HEK293 (cell line): Measurements from ENCODE around the gene PHF10.

Source experiments
- ELK4 ChIP-seq: IDR thresholded peaks from 2 replicates; pipeline ENCODE4 v1.6.1; 2011; ENCODE audit warnings: mild to moderate bottlenecking, low read depth, low read length, borderline replicate concordance
- HOXA7 ChIP-seq: sonication (generic); formaldehyde crosslinking; IDR thresholded peaks from 2 replicates; pipeline ENCODE4 v1.8.1; 2022; ENCODE audit warnings: missing genetic modification reagents, borderline replicate concordance
- MZF1 ChIP-seq: fragments of 450-650 bp; formaldehyde crosslinking; IDR thresholded peaks from 2 replicates; pipeline ENCODE4 v1.5.1; 2017; ENCODE audit warnings: missing biosample characterization, missing genetic modification characterization, borderline replicate concordance
- ZNF140 ChIP-seq: fragments of 450-650 bp; formaldehyde crosslinking; IDR thresholded peaks from 2 replicates; pipeline ENCODE4 v1.5.1; 2016; ENCODE audit warnings: missing biosample characterization, missing genetic modification characterization
- ZNF146 ChIP-seq: fragments of 450-650 bp; formaldehyde crosslinking; IDR thresholded peaks from 2 replicates; pipeline ENCODE4 v1.5.1; 2016; ENCODE audit warnings: missing biosample characterization, missing genetic modification characterization
- ZNF155 ChIP-seq: fragments of 450-650 bp; formaldehyde crosslinking; IDR thresholded peaks from 2 replicates; pipeline ENCODE4 v1.5.1; 2016; ENCODE audit warnings: missing biosample characterization, missing genetic modification characterization
- ZNF19 ChIP-seq: fragments of 450-650 bp; formaldehyde crosslinking; IDR thresholded peaks from 2 replicates; pipeline ENCODE4; 2016; ENCODE audit warnings: missing biosample characterization, missing genetic modification characterization, low read depth
- ZNF202 ChIP-seq: fragments of 450-650 bp; formaldehyde crosslinking; IDR thresholded peaks from 2 replicates; pipeline ENCODE4 v1.5.1; 2016; ENCODE audit warnings: missing biosample characterization, missing genetic modification characterization, borderline replicate concordance
- ZNF211 ChIP-seq: fragments of 450-650 bp; formaldehyde crosslinking; IDR thresholded peaks from 2 replicates; pipeline ENCODE4 v1.5.1; 2016; ENCODE audit warnings: low read depth, missing biosample characterization, missing genetic modification characterization
- ZNF214 ChIP-seq: fragments of 450-650 bp; formaldehyde crosslinking; IDR thresholded peaks from 2 replicates; pipeline ENCODE4 v1.5.1; 2017; ENCODE audit warnings: missing biosample characterization, mild to moderate bottlenecking, missing genetic modification characterization, borderline replicate concordance
- ZNF223 ChIP-seq: fragments of 450-650 bp; formaldehyde crosslinking; IDR thresholded peaks from 2 replicates; pipeline ENCODE4 v1.5.1; 2016; ENCODE audit warnings: missing biosample characterization, missing genetic modification characterization
- ZNF239 ChIP-seq: fragments of 450-650 bp; formaldehyde crosslinking; IDR thresholded peaks from 2 replicates; pipeline ENCODE4 v1.5.1; 2016; ENCODE audit warnings: missing biosample characterization, missing genetic modification characterization
- ZNF24 ChIP-seq: fragments of 450-650 bp; formaldehyde crosslinking; IDR thresholded peaks from 2 replicates; pipeline ENCODE4 v1.5.1; 2016; ENCODE audit warnings: missing biosample characterization, missing genetic modification characterization
- ZNF354C ChIP-seq: fragments of 450-650 bp; formaldehyde crosslinking; IDR thresholded peaks from 2 replicates; pipeline ENCODE4 v1.5.1; 2016; ENCODE audit warnings: missing biosample characterization, missing genetic modification characterization, low read depth, borderline replicate concordance
- ZNF362 ChIP-seq: fragments of 450-650 bp; formaldehyde crosslinking; IDR thresholded peaks from 2 replicates; pipeline ENCODE4 v1.5.1; 2016; ENCODE audit warnings: missing biosample characterization, missing genetic modification characterization
- ZNF423 ChIP-seq: fragments of 450-650 bp; formaldehyde crosslinking; IDR thresholded peaks from 2 replicates; pipeline ENCODE4 v1.5.1; 2016; ENCODE audit warnings: missing biosample characterization, missing genetic modification characterization
- ZNF518A ChIP-seq: fragments of 450-650 bp; formaldehyde crosslinking; conservative IDR thresholded peaks from 2 replicates; pipeline ENCODE4 v1.5.1; 2016; ENCODE audit warnings: low read depth, missing biosample characterization, missing genetic modification characterization
- ZNF585B ChIP-seq: fragments of 450-650 bp; formaldehyde crosslinking; IDR thresholded peaks from 2 replicates; pipeline ENCODE4 v1.5.1; 2016; ENCODE audit warnings: missing biosample characterization, missing genetic modification characterization
- ZNF670 ChIP-seq: fragments of 450-650 bp; formaldehyde crosslinking; IDR thresholded peaks from 2 replicates; pipeline ENCODE4 v1.5.1; 2016; ENCODE audit warnings: missing biosample characterization, missing genetic modification characterization, low read depth
- ZNF707 ChIP-seq: fragments of 450-650 bp; formaldehyde crosslinking; IDR thresholded peaks from 2 replicates; pipeline ENCODE4 v1.5.1; 2016; ENCODE audit warnings: missing biosample characterization, missing genetic modification characterization
- ZNF76 ChIP-seq: fragments of 450-650 bp; formaldehyde crosslinking; IDR thresholded peaks from 2 replicates; pipeline ENCODE4; 2016; ENCODE audit warnings: low read depth, missing biosample characterization, missing genetic modification characterization, borderline replicate concordance
- TF ChIP-seq, protein P1 (sequence below): fragments of 450-650 bp; formaldehyde crosslinking; IDR thresholded peaks from 2 replicates; pipeline ENCODE4 v1.5.1; 2016; ENCODE audit warnings: missing biosample characterization, missing genetic modification characterization, low read depth
- TF ChIP-seq, protein P2 (sequence below): fragments of 450-650 bp; IDR thresholded peaks from 2 replicates; pipeline ENCODE4 v1.5.1; 2018; ENCODE audit warnings: missing biosample characterization, mild to moderate bottlenecking, missing genetic modification characterization
- TF ChIP-seq, protein P3 (sequence below): fragments of 450-650 bp; formaldehyde crosslinking; IDR thresholded peaks from 2 replicates; pipeline ENCODE4 v1.5.1; 2017; ENCODE audit warnings: missing biosample characterization, mild to moderate bottlenecking, missing genetic modification characterization, moderate library complexity
- TF ChIP-seq, protein P4 (sequence below): fragments of 450-650 bp; formaldehyde crosslinking; IDR thresholded peaks from 2 replicates; pipeline ENCODE4; 2016; ENCODE audit warnings: missing biosample characterization, missing genetic modification characterization

The PHF10 gene

DNA sequence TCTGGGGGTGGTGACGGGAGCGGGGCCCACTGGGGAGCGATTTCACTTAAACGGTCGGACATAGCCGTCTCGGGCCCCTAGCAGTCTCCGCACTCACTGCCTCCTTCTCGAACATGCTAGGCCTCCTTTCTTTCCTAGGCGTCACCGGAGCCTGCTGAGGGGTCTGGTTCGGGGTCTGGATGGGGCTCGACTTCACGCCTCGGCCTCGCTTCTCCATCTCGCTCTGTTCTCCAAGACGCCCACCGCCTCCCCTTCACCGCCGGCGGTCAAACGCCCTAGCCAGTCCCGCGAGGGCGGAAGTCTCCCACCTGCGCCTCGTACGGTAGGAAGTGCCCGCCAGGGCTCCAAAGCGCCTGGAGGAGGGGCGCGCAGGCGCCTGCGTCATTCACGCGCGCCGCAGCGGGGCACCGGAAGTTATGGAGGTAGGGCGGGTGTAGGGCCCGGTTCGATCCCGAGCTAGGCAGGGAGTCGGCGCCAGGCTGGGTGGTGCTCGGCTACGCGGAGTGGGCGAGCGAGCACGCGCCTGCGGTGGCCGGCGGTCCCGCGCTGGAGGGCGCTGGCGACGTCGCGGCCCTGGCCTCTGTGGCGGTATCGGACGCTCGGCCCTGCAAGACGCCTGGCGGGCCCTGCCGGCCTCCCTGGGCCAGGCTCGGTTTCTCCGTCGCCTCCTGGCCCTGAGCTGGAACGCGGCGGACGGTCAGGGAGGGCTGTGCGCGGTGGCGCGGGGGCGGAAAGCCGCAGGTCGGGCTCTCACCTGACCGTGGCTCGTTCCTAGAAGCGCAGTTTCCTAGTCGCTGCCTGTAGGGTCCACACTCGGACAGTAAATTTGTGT, 27.2 kb upstream of the PHF10 start, which contains the start of the genes DYNLT2 and ERMARD (continued):
- TF ChIP-seq ZNF362 (tag by site-specific recombination) (no peak), MZF1 (no peak), ZNF707 (tag by site-specific recombination) (no peak), ZNF202 (no peak), ZNF518A (tag by site-specific recombination) (peak; percentile 69), ZNF354C (no peak), ZNF585B (no peak), ZNF24 (tag by site-specific recombination) (peak; percentile 67), ZNF211 (tag by site-specific recombination) (no peak), ZNF239 (tag by site-specific recombination) (no peak), HOXA7 (CRISPR knock-in tag) (peak; percentile 62; the same call in 1 of the 2 replicates), ZNF223 (tag by site-specific recombination) (no peak), ZNF670 (tag by site-specific recombination) (no peak), ZNF140 (no peak), ZNF146 (tag by site-specific recombination) (no peak), ZNF155 (tag by site-specific recombination) (no peak), ELK4 (peak; percentile 90; the same call in 1 of the 2 replicates), ZNF76 (tag by site-specific recombination) (peak; percentile 52; the same call in 1 of the 2 replicates), ZNF19 (tag by site-specific recombination) (no peak), ZNF423 (0 out of 2 replicates have a peak, but pooled peaks have one; percentile 23), ZNF214 (no peak)
- TF ChIP-seq, protein P1, sequence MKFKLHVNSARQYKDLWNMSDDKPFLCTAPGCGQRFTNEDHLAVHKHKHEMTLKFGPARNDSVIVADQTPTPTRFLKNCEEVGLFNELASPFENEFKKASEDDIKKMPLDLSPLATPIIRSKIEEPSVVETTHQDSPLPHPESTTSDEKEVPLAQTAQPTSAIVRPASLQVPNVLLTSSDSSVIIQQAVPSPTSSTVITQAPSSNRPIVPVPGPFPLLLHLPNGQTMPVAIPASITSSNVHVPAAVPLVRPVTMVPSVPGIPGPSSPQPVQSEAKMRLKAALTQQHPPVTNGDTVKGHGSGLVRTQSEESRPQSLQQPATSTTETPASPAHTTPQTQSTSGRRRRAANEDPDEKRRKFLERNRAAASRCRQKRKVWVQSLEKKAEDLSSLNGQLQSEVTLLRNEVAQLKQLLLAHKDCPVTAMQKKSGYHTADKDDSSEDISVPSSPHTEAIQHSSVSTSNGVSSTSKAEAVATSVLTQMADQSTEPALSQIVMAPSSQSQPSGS, result no peak
- TF ChIP-seq, protein P2, sequence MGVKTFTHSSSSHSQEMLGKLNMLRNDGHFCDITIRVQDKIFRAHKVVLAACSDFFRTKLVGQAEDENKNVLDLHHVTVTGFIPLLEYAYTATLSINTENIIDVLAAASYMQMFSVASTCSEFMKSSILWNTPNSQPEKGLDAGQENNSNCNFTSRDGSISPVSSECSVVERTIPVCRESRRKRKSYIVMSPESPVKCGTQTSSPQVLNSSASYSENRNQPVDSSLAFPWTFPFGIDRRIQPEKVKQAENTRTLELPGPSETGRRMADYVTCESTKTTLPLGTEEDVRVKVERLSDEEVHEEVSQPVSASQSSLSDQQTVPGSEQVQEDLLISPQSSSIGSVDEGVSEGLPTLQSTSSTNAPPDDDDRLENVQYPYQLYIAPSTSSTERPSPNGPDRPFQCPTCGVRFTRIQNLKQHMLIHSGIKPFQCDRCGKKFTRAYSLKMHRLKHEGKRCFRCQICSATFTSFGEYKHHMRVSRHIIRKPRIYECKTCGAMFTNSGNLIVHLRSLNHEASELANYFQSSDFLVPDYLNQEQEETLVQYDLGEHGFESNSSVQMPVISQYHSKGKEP (tag by site-specific recombination), result 0 out of 2 replicates have a peak, but pooled peaks have one; percentile 7
- TF ChIP-seq, protein P3, sequence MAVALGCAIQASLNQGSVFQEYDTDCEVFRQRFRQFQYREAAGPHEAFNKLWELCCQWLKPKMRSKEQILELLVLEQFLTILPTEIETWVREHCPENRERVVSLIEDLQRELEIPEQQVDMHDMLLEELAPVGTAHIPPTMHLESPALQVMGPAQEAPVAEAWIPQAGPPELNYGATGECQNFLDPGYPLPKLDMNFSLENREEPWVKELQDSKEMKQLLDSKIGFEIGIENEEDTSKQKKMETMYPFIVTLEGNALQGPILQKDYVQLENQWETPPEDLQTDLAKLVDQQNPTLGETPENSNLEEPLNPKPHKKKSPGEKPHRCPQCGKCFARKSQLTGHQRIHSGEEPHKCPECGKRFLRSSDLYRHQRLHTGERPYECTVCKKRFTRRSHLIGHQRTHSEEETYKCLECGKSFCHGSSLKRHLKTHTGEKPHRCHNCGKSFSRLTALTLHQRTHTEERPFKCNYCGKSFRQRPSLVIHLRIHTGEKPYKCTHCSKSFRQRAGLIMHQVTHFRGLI (tag by site-specific recombination), result peak; percentile 18; the same call in 1 of the 2 replicates
- TF ChIP-seq, protein P4, sequence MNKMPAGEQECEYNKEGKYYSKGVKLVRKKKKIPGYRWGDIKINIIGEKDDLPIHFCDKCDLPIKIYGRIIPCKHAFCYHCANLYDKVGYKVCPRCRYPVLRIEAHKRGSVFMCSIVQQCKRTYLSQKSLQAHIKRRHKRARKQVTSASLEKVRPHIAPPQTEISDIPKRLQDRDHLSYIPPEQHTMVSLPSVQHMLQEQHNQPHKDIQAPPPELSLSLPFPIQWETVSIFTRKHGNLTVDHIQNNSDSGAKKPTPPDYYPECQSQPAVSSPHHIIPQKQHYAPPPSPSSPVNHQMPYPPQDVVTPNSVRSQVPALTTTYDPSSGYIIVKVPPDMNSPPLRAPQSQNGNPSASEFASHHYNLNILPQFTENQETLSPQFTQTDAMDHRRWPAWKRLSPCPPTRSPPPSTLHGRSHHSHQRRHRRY (tag by site-specific recombination), result no peak
